HepG2 (cell line): ENCODE measurements around the gene ABCA3. TPM values are rescaled to one million over a fixed set of nuclear protein-coding genes. Genes with fewer than 3 reads are reported as not detected.

Source experiments
- ATAC-seq: fragments of 200-7000 bp; cut with Tn5 transposase; 3 replicates; pipeline ENCODE4 v1.9.1; 2020; ENCODE audit warnings: mild to moderate bottlenecking, moderate library complexity
- BruUV-seq: library from RNA; stranded (reverse); fragments of 400-500 nt; replicated peaks from 2 replicates; lab custom pipeline; 2021; lab: Mats Ljungman, UMichigan
- CTCF ChIA-PET: fragments of 300-600 bp; formaldehyde crosslinking; extraction: SDS; loops from one replicate; lab custom pipeline; 2021; ENCODE audit warnings: low total read pairs, inconsistent platforms, low intra/inter-chr PET ratio; lab: Yijun Ruan, JAX
- POLR2A ChIA-PET: fragments of 350-600 bp; sonication (Branson Sonifier 250); formaldehyde crosslinking; loops from one replicate; lab custom pipeline; 2020; ENCODE audit warnings: antibody characterized with exemption, inconsistent platforms; lab: Yijun Ruan, JAX
- DNase-seq: peaks from one replicate; pipeline ENCODE4 v3.0.0-alpha.2; 2015; ENCODE audit warnings: low spot score
- FAIRE-seq: peaks from 3 replicates; lab custom pipeline; 2011; peaks lifted over from hg19 to GRCh38; lab: Jason Lieb, UNC
- H2AFZ ChIP-seq: one replicate; pipeline ENCODE4 v1.6.1; 2011; ENCODE audit warnings: low read length, inconsistent platforms
- H3K27ac ChIP-seq: fragments of 300-600 bp; 3 replicates; pipeline ENCODE4 v1.8.0; 2011; ENCODE audit warnings: mixed run types, mild to moderate bottlenecking, mixed read lengths, low read length, inconsistent platforms; ENCODE audit not compliant: insufficient read depth; ENCODE audit errors: extremely low read length
- H3K27me3 ChIP-seq, 2 experiments: fragments of 200-600 bp in 1 of 2; 2 replicates in 1 of 2; 3 replicates in 1 of 2; pipeline versions ENCODE4 v1.6.0 to v1.8.0; 2011; ENCODE audit warnings: low read length in 2 of 2, mild to moderate bottlenecking in 2 of 2, moderate library complexity in 2 of 2, inconsistent platforms in 1 of 2; ENCODE audit not compliant: insufficient read depth in 2 of 2, control insufficient read depth in 1 of 2
- H3K36me3 ChIP-seq, 2 experiments: fragments of 200-600 bp in 1 of 2; replicated peaks in 1 of 2; 2 replicates in 1 of 2; 3 replicates in 1 of 2; pipeline versions ENCODE4 v1.5.1 to v1.8.0; 2011; ENCODE audit warnings: low read length in 2 of 2, inconsistent platforms in 1 of 2; ENCODE audit not compliant: insufficient read depth in 2 of 2, control insufficient read depth in 1 of 2
- H3K4me1 ChIP-seq: 2 replicates; pipeline ENCODE4 v1.5.1; 2012; ENCODE audit warnings: low read length, inconsistent platforms; ENCODE audit not compliant: insufficient read depth
- H3K4me2 ChIP-seq: 2 replicates; pipeline ENCODE4 v1.6.0; 2011; ENCODE audit warnings: low read depth, low read length, inconsistent platforms
- H3K4me3 ChIP-seq, 3 experiments: fragments of 200-600 bp in 1 of 3; sonication (generic), shearing (Covaris generic) in 1 of 3; replicated peaks in 1 of 3; 2 replicates each; pipeline ENCODE4 v1.5.1; 2011 to 2016; ENCODE audit warnings: low read length in 3 of 3, inconsistent platforms in 2 of 3, low read depth in 2 of 3, mild to moderate bottlenecking in 2 of 3, control low read depth in 1 of 3, mixed read lengths in 1 of 3; ENCODE audit not compliant: insufficient read depth in 1 of 3
- H3K79me2 ChIP-seq: one replicate; pipeline ENCODE4 v1.6.1; 2011; ENCODE audit warnings: low read length, inconsistent platforms; ENCODE audit not compliant: insufficient read depth
- H3K9ac ChIP-seq: 2 replicates; pipeline ENCODE4 v1.6.0; 2011; ENCODE audit warnings: mild to moderate bottlenecking, low read depth, low read length, inconsistent platforms; ENCODE audit not compliant: insufficient read depth
- H3K9me3 ChIP-seq: 2 replicates; pipeline ENCODE4 v1.5.1; 2012; ENCODE audit warnings: mild to moderate bottlenecking, low read length
- H4K20me1 ChIP-seq: 2 replicates; pipeline ENCODE4 v1.6.0; 2011; ENCODE audit warnings: inconsistent platforms, mild to moderate bottlenecking, low read length, moderate library complexity; ENCODE audit not compliant: insufficient read depth
- AGO1 ChIP-seq: fragments of 200-400 bp; formaldehyde crosslinking; IDR thresholded peaks from 2 replicates; pipeline ENCODE4 v1.6.1; 2017; ENCODE audit warnings: mild to moderate bottlenecking, low read depth, low read length, moderate library complexity; ENCODE audit not compliant: poor library complexity, severe bottlenecking
- DMAP1 ChIP-seq: IDR thresholded peaks from 2 replicates; pipeline ENCODE4 v1.6.1; 2016
- MXD4 ChIP-seq: IDR thresholded peaks from 2 replicates; pipeline ENCODE4 v1.6.1; 2016; ENCODE audit warnings: mild to moderate bottlenecking, missing biosample characterization, missing genetic modification reagents
- NFIC ChIP-seq: IDR thresholded peaks from 2 replicates; pipeline ENCODE4 v1.6.1; 2012; ENCODE audit warnings: mild to moderate bottlenecking, low read length, inconsistent platforms
- PRDM15 ChIP-seq: sonication (generic); formaldehyde crosslinking; IDR thresholded peaks from 2 replicates; pipeline ENCODE4 v1.4.0; 2020; ENCODE audit warnings: missing genetic modification reagents
- ZFP82 ChIP-seq: sonication (generic); formaldehyde crosslinking; IDR thresholded peaks from 2 replicates; pipeline ENCODE4 v1.5.1; 2020; ENCODE audit warnings: mild to moderate bottlenecking, missing genetic modification reagents, borderline replicate concordance
- ZNF556 ChIP-seq: sonication (generic); formaldehyde crosslinking; IDR thresholded peaks from 2 replicates; pipeline ENCODE4 v1.4.0; 2020; ENCODE audit warnings: mild to moderate bottlenecking, missing genetic modification reagents, borderline replicate concordance
- ZNF670 ChIP-seq: sonication (generic); formaldehyde crosslinking; IDR thresholded peaks from 2 replicates; pipeline ENCODE4 v1.8.0; 2022; ENCODE audit warnings: mild to moderate bottlenecking, missing genetic modification reagents, borderline replicate concordance
- ZNF780A ChIP-seq: sonication (generic); formaldehyde crosslinking; IDR thresholded peaks from 2 replicates; pipeline ENCODE4 v1.8.0; 2022; ENCODE audit warnings: mild to moderate bottlenecking, missing genetic modification reagents, moderate library complexity
- WGBS: methylation state at CpG from one replicate; pipeline ENCODE4 v1.1.6; 2017; ENCODE audit warnings: low lambda C conversion rate; 5-methylcytosine and 5-hydroxymethylcytosine counted together
- in situ Hi-C: cut with HindIII; loops from 2 replicates; pipeline ENCODE4 v1.10.0; 2017; ENCODE audit warnings: low pct_unique_long_range_greater_than_20kb; ENCODE audit not compliant: extremely low pct_ligation_motif_present
- intact Hi-C: fragments of 100-400 bp; cut with micrococcal nuclease; formaldehyde crosslinking; loops from one replicate; pipeline ENCODE4 v1.10.0; 2022; ENCODE audit not compliant: unreplicated experiment
- polyA plus RNA-seq, 8 experiments: library from polyadenylated mRNA; depleted of rRNA in 3 of 8; stranded (reverse) in 7 of 8; unstranded in 1 of 8; fragments of >200 nt; fragmentation: Illumina TruSeq in 4 of 8; extraction: Trizol in 4 of 8; gene quantifications; 2 replicates each; pipeline versions ENCODE4 v1.2.1 to v1.2.3, GENCODE V29; 2011 to 2016; ENCODE audit warnings: low read depth in 4 of 8, missing spikeins in 1 of 8, mixed read lengths in 1 of 8; ENCODE audit not compliant: insufficient read depth in 1 of 8
- total RNA-seq, 5 experiments: library from RNA; depleted of rRNA; stranded (reverse); fragments of >200 nt; fragmentation: Illumina TruSeq; extraction: Trizol; gene quantifications; 2 replicates each; pipeline ENCODE4 v1.2.3, GENCODE V29; 2016; ENCODE audit warnings: low read depth in 1 of 5

Gene ABCA3
- total and polyA plus RNA-seq, 2 of the 13 experiments (the other 11 are each of a cell fraction or from before 2014, with no cell fraction given) = 0.60 to 1.5 TPM

- H3K27me3 ChIP-seq = peaks cover 0 to 8% of the 10 kb centered on the region in 2 experiments; a peak in 1 of 5 replicates
- in situ Hi-C loops (no loop called here), intact Hi-C loops (loop anchor here (5.0 kb wide), 1 partner anchor 43 kb away; the partner anchor contains the start of gene ABCA3)
- no peak overlapping the region for H3K9ac ChIP-seq
- no peaks in the 10 kb centered on the region for H3K79me2 ChIP-seq
- no peak overlapping the region for H2AFZ ChIP-seq
- 3% methylated on average over 3 of the region's 3 CpGs for WGBS
- no peak overlapping the region for H3K4me3 ChIP-seq
- ChIA-PET POLR2A (no interaction called here), CTCF (no interaction called here)
- H3K4me1 ChIP-seq = peaks cover 11% of the 10 kb centered on the region
- peaks cover 5% of the 10 kb centered on the region; the same call in 1 of the 2 replicates for H3K9me3 ChIP-seq
- H3K27ac ChIP-seq = no peak overlapping the region
- no peaks in the 10 kb centered on the region for H4K20me1 ChIP-seq
- ATAC-seq = no peak
- H3K4me2 ChIP-seq = no peak overlapping the region
- no peak for TF ChIP-seq NFIC
- no peak for TF ChIP-seq ZNF670 (CRISPR knock-in tag)
- no peak for TF ChIP-seq MXD4 (CRISPR knock-in tag)
- TF ChIP-seq ZNF780A = no peak
- TF ChIP-seq PRDM15 (CRISPR knock-in tag) = no peak
- no peak for TF ChIP-seq ZFP82 (CRISPR knock-in tag)
- TF ChIP-seq DMAP1 (CRISPR knock-in tag) = no peak
- TF ChIP-seq ZNF556 = no peak
- no peak for TF ChIP-seq AGO1
- no TSS peak for BruUV-seq
- no peak for DNase-seq
- FAIRE-seq = no peak
- H3K36me3 ChIP-seq = no peaks in the 10 kb centered on the region
Measured at GRCh38 chr16:2385190-2385836, 44.8 kb upstream of the ABCA3 start.
